MM.1S (cell line): Measurements from ENCODE around the gene ZNF627.
"Not testable (repeated sequence)": the region's sequence is repeated elsewhere in the genome, so short reads cannot be mapped to it uniquely, and the experiment has no call there.

ENCODE experiments used
- DNase-seq: peaks from one replicate; pipeline ENCODE4 v3.0.0-alpha.2; 2015
- H2AFZ ChIP-seq: fragments of 300-600 bp; sonication (generic); 2 replicates; pipeline ENCODE4 v1.6.0; 2016; ENCODE audit warnings: antibody characterized with exemption, low read length
- H3F3A ChIP-seq: fragments of 300-600 bp; sonication (generic); 2 replicates; pipeline ENCODE4 v1.6.1; 2016; ENCODE audit warnings: mild to moderate bottlenecking, antibody characterized with exemption, low read length, moderate library complexity, mixed read lengths; ENCODE audit not compliant: insufficient read depth
- H3K27ac ChIP-seq: fragments of 300-600 bp; sonication (generic); 2 replicates; pipeline ENCODE4 v1.5.1; 2016; ENCODE audit warnings: mild to moderate bottlenecking, low read length
- H3K27me3 ChIP-seq: fragments of 300-600 bp; sonication (generic); replicated peaks from 2 replicates; pipeline ENCODE4 v1.6.0; 2016; ENCODE audit warnings: low read length; ENCODE audit not compliant: insufficient read depth
- H3K36me3 ChIP-seq: fragments of 300-600 bp; sonication (generic); replicated peaks from 2 replicates; pipeline ENCODE4 v1.6.1; 2016; ENCODE audit warnings: mild to moderate bottlenecking, low read length, mixed read lengths; ENCODE audit not compliant: insufficient read depth
- H3K4me1 ChIP-seq: fragments of 300-600 bp; sonication (generic); 2 replicates; pipeline ENCODE4 v1.6.1; 2016; ENCODE audit warnings: low read length, mixed read lengths
- H3K4me2 ChIP-seq: fragments of 300-600 bp; sonication (generic); 2 replicates; pipeline ENCODE4 v1.6.0; 2016; ENCODE audit warnings: low read depth, low read length
- H3K4me3 ChIP-seq: fragments of 300-600 bp; sonication (generic); 2 replicates; pipeline ENCODE4 v1.5.1; 2016; ENCODE audit warnings: low read length, mixed read lengths
- H3K79me2 ChIP-seq: fragments of 300-600 bp; sonication (generic); 2 replicates; pipeline ENCODE4 v1.6.1; 2016; ENCODE audit warnings: mixed run types, low read length, mixed read lengths
- H3K9ac ChIP-seq: fragments of 300-600 bp; sonication (generic); 2 replicates; pipeline ENCODE4 v1.6.1; 2016; ENCODE audit warnings: low read length, mixed read lengths
- H3K9me2 ChIP-seq: fragments of 300-600 bp; sonication (generic); replicated peaks from 2 replicates; pipeline ENCODE4 v1.6.1; 2016; ENCODE audit warnings: mild to moderate bottlenecking, low read length, mixed read lengths; ENCODE audit not compliant: insufficient read depth
- H3K9me3 ChIP-seq: fragments of 300-600 bp; sonication (generic); replicated peaks from 2 replicates; pipeline ENCODE4 v1.6.1; 2016; ENCODE audit warnings: mild to moderate bottlenecking, low read length, mixed read lengths; ENCODE audit not compliant: insufficient read depth
- H4K20me1 ChIP-seq: fragments of 300-600 bp; sonication (generic); 2 replicates; pipeline ENCODE4 v1.6.1; 2016; ENCODE audit warnings: mild to moderate bottlenecking, low read length, moderate library complexity, mixed read lengths; ENCODE audit not compliant: insufficient read depth
- CTCF ChIP-seq: fragments of 300-600 bp; sonication (generic); IDR thresholded peaks from 2 replicates; pipeline ENCODE4 v1.5.1; 2016; ENCODE audit warnings: antibody characterized with exemption, low read length, mixed read lengths
- EZH2 ChIP-seq: fragments of 300-600 bp; sonication (generic); optimal IDR thresholded peaks from 2 replicates; pipeline ENCODE3; 2017; ENCODE audit warnings: low read depth, mild to moderate bottlenecking, antibody characterized with exemption, low read length, mixed read lengths
- EZH2phosphoT487 ChIP-seq: fragments of 300-600 bp; sonication (generic); IDR thresholded peaks from 2 replicates; pipeline ENCODE4 v1.6.1; 2018; ENCODE audit warnings: antibody characterized with exemption, low read length

Gene ZNF627

GRCh38 chr19:11624069-11624463 lies 26.8 kb downstream of the ZNF627 start:
- Histone ChIP-seq H3K27me3 (no peaks in the 10 kb centered on the region), H3K9ac (no peak overlapping the region), H3K9me2 (no peaks in the 10 kb centered on the region), H2AFZ (no peak overlapping the region), H3K4me2 (no peak overlapping the region), H3K79me2 (no peaks in the 10 kb centered on the region), H3K4me3 (no peak overlapping the region), H3K9me3 (no peaks in the 10 kb centered on the region), H4K20me1 (no peaks in the 10 kb centered on the region), H3K4me1 (no peaks in the 10 kb centered on the region), H3F3A (no peaks in the 10 kb centered on the region), H3K36me3 (no peaks in the 10 kb centered on the region), H3K27ac (no peak overlapping the region)
- no peak for TF ChIP-seq CTCF
- no peak for TF ChIP-seq EZH2phosphoT487
- no peak for TF ChIP-seq EZH2
- DNase-seq: no peak

- Histone ChIP-seq H3K27ac (no peak overlapping the region), H3K4me2 (no peak overlapping the region), H3K9ac (no peak overlapping the region), H3K9me3 (no peaks in the 10 kb centered on the region), H3K27me3 (no peaks in the 10 kb centered on the region), H3F3A (no peaks in the 10 kb centered on the region), H2AFZ (no peak overlapping the region), H3K4me3 (no peak overlapping the region), H3K4me1 (no peaks in the 10 kb centered on the region), H3K79me2 (no peaks in the 10 kb centered on the region), H3K9me2 (no peaks in the 10 kb centered on the region), H3K36me3 (no peaks in the 10 kb centered on the region), H4K20me1 (no peaks in the 10 kb centered on the region)
- no peak for DNase-seq
- TF ChIP-seq EZH2: no peak
- TF ChIP-seq EZH2phosphoT487: no peak
- no peak for TF ChIP-seq CTCF
Observed at GRCh38 chr19:11626252-11626651, 29.0 kb downstream of the ZNF627 start.

GRCh38 chr19:11633223-11633622 lies 35.9 kb downstream of the ZNF627 start:
- Histone ChIP-seq H3K9me3 (no peaks in the 10 kb centered on the region), H2AFZ (no peak overlapping the region), H3K9me2 (no peaks in the 10 kb centered on the region)

GRCh38 chr19:11634018-11634662 lies 36.9 kb downstream of the ZNF627 start:
- H3K9me3 ChIP-seq, H3F3A ChIP-seq, H3K9ac ChIP-seq, H3K27me3 ChIP-seq, H4K20me1 ChIP-seq, H3K4me3 ChIP-seq, H3K9me2 ChIP-seq, H3K4me2 ChIP-seq, H3K27ac ChIP-seq, H2AFZ ChIP-seq, H3K4me1 ChIP-seq, DNase-seq, H3K79me2 ChIP-seq, H3K36me3 ChIP-seq: not testable (repeated sequence)

More at GRCh38 chr19:11633223-11633622, 35.9 kb downstream of the ZNF627 start:
- Histone ChIP-seq H3K36me3 (no peaks in the 10 kb centered on the region), H4K20me1 (no peaks in the 10 kb centered on the region), H3K27ac (no peak overlapping the region), H3K4me3 (no peak overlapping the region), H3K27me3 (no peaks in the 10 kb centered on the region), H3K4me1 (no peaks in the 10 kb centered on the region), H3K4me2 (no peak overlapping the region), H3F3A (no peaks in the 10 kb centered on the region), H3K9ac (no peak overlapping the region), H3K79me2 (no peaks in the 10 kb centered on the region)
- TF ChIP-seq CTCF: no peak
- TF ChIP-seq EZH2phosphoT487: no peak
- no peak for TF ChIP-seq EZH2
- no peak for DNase-seq
